Measurements from ENCODE around the gene NEDD8.
A peak's percentile ranks its signal among the peaks of the same experiment; 100 is the strongest.
"Not testable (repeated sequence)": the region's sequence is repeated elsewhere in the genome, so short reads cannot be mapped to it uniquely, and the experiment has no call there.

The NEDD8 gene

GRCh38 chr14:24252289-24253124 lies 20.3 kb upstream of the NEDD8 start:
- CTCF ChIA-PET, result interaction anchor here (1.0 to 1.9 kb wide), 2 partner anchors 45 to 56 kb away, joined by 7 to 8 read pairs; partner anchors contain the start of gene CIDEB
- peak overlapping the region; percentile 50 for H3K27ac ChIP-seq
- DNase-seq (ENCODE audit: low spot score), result no peak
- POLR2A ChIA-PET (ENCODE audit: low non-redundant PET), result no interaction called here
- TF ChIP-seq CTCF (conservative IDR thresholded peaks at IDR 0.05; ENCODE audit: low read depth), result no peak

- ChIA-PET POLR2A (ENCODE audit: low non-redundant PET) (no interaction called here), CTCF (interaction anchor here (1.0 to 1.9 kb wide), 3 partner anchors 9 to 56 kb away, joined by 3 to 8 read pairs (median 7); partner anchors contain the start of gene CIDEB)
- DNase-seq (ENCODE audit: low spot score), result no peak
- no peak for TF ChIP-seq CTCF (conservative IDR thresholded peaks at IDR 0.05; ENCODE audit: low read depth)
- peak overlapping the region; percentile 50 for H3K27ac ChIP-seq
These were observed 19.7 kb upstream of the NEDD8 start for GRCh38 chr14:24251880-24252288.

- CTCF ChIA-PET, result interaction anchor here (1.9 kb wide), 1 partner anchor 47 kb away, joined by 8 read pairs; no protein-coding TSS in a partner anchor
- peak overlapping the region; percentile 53 for H3K27ac ChIP-seq
- no peak for DNase-seq (ENCODE audit: low spot score)
- TF ChIP-seq CTCF (conservative IDR thresholded peaks at IDR 0.05; ENCODE audit: low read depth), result no peak
- POLR2A ChIA-PET (ENCODE audit: low non-redundant PET), result no interaction called here
These were observed 18.2 kb upstream of the NEDD8 start for GRCh38 chr14:24250354-24250753.

- POLR2A ChIA-PET (ENCODE audit: low non-redundant PET), result no interaction called here
- CTCF ChIA-PET, result interaction anchor here (0.7 kb wide), 1 partner anchor 59 kb away, joined by 3 read pairs; the partner anchor contains the start of gene CIDEB
- no peak for DNase-seq (ENCODE audit: low spot score)
- H3K27ac ChIP-seq, result peak overlapping the region; percentile 43
- TF ChIP-seq CTCF (conservative IDR thresholded peaks at IDR 0.05; ENCODE audit: low read depth), result no peak
These were observed 17.3 kb upstream of the NEDD8 start for GRCh38 chr14:24249230-24250021.

GRCh38 chr14:24247422-24247821 lies 15.3 kb upstream of the NEDD8 start:
- peak overlapping the region; percentile 43 for H3K27ac ChIP-seq
- no peak for DNase-seq (ENCODE audit: low spot score)
- ChIA-PET POLR2A (ENCODE audit: low non-redundant PET) (interaction anchor here (0.7 kb wide), 1 partner anchor 10 kb away, joined by 3 read pairs; no protein-coding TSS in a partner anchor), CTCF (interaction anchor here (0.7 kb wide), 3 partner anchors 22 to 67 kb away, joined by 3 to 4 read pairs (median 4); no protein-coding TSS in a partner anchor)
- no peak for TF ChIP-seq CTCF (conservative IDR thresholded peaks at IDR 0.05; ENCODE audit: low read depth)

GRCh38 chr14:24246765-24247212 lies 14.6 kb upstream of the NEDD8 start:
- ChIA-PET CTCF (interaction anchor here (0.7 to 1.6 kb wide), 3 partner anchors 23 to 68 kb away, joined by 3 to 5 read pairs (median 4); no protein-coding TSS in a partner anchor), POLR2A (ENCODE audit: low non-redundant PET) (interaction anchor here (0.7 kb wide), 1 partner anchor 21 kb away, joined by 3 read pairs; no protein-coding TSS in a partner anchor)
- no peak for TF ChIP-seq CTCF (conservative IDR thresholded peaks at IDR 0.05; ENCODE audit: low read depth)
- H3K27ac ChIP-seq, result peak overlapping the region; percentile 43
- no peak for DNase-seq (ENCODE audit: low spot score)

- CTCF ChIA-PET, result interaction anchor here (0.6 to 4.1 kb wide), 2 partner anchors 53 to 197 kb away, joined by 3 to 51 read pairs; partner anchors contain the start of genes DHRS1 and NOP9
- DNase-seq (ENCODE audit: low spot score); POLR2A ChIA-PET (ENCODE audit: low non-redundant PET): not testable (repeated sequence)
- H3K27ac ChIP-seq, result peak overlapping the region; percentile 23
These were observed 13.2 kb upstream of the NEDD8 start for GRCh38 chr14:24245350-24245749.
